Left ventricle myocardium superior (tissue), 1 donor: ENCODE results near the gene PLS3. TPM values are rescaled to one million over a fixed set of nuclear protein-coding genes. Genes with fewer than 3 reads are reported as not detected.
"Not testable (repeated sequence)": the region's sequence is repeated elsewhere in the genome, so short reads cannot be mapped to it uniquely, and the experiment has no call there.

Experiments
- ATAC-seq: fragments of 200-7000 bp; cut with Tn5 transposase; one replicate; pipeline ENCODE4 v1.9.1; 2020; ENCODE audit warnings: mild to moderate bottlenecking, moderate library complexity
- DNase-seq: peaks from one replicate; pipeline ENCODE4 v3.0.0-alpha.2; 2020
- intact Hi-C: fragments of 100-400 bp; cut with micrococcal nuclease; formaldehyde crosslinking; loops from one replicate; pipeline ENCODE4 v1.11.0; 2022
- long read RNA-seq: library from polyadenylated mRNA; unstranded; transcript quantifications from one replicate; pipeline ENCODE4 v2.0.0, GENCODE V29; 2021
- total RNA-seq: library from RNA; stranded (reverse); fragmentation: NEBNext Ultra II Directional; extraction: Animal tissue kit (Norgen Biotek cat#: 25700); gene quantifications from one replicate; pipeline ENCODE4 v1.2.1, GENCODE V29; 2021
- donor health status: DM: no; HTN: yes; CAD: no; lungs with severe emphysema.

PLS3 gene
- 40.8 TPM for total RNA-seq
- long read RNA-seq, transcript PLS3-202 (16 exons, 3,280 nt), result major isoform, 45 of 59 reads
- long read RNA-seq, transcript PLS3-209 (16 exons, 3,037 nt), result minor isoform, 8 of 59 reads
- long read RNA-seq, partial matches to known transcripts, result 0 of 59 reads
- long read RNA-seq, other reads (novel, unspliced or antisense), result 6 of 59 reads

GRCh38 chrX:115560978-115561604 is at the start of gene PLS3:
Gene PLS3 (plus strand): TSS chrX:115561174. CDS start chrX:115610251, 49,077 bp downstream.
- intact Hi-C loops, result no loop called here
- DNase-seq, result peak; percentile 90

GRCh38 chrX:115518113-115518512 is 42.9 kb upstream of the PLS3 start:
- ATAC-seq (no peak), DNase-seq (no peak)
- intact Hi-C loops, result no loop called here

More at GRCh38 chrX:115560978-115561604, at the start of gene PLS3:
- ATAC-seq, result peak; percentile 94

GRCh38 chrX:115521741-115522140 is 39.2 kb upstream of the PLS3 start:
- intact Hi-C loops, result no loop called here
- ATAC-seq (peak; percentile 53), DNase-seq (no peak)

GRCh38 chrX:115522952-115523351 is 38.0 kb upstream of the PLS3 start:
- intact Hi-C loops, result no loop called here
- ATAC-seq (no peak), DNase-seq (no peak)

- ATAC-seq (no peak), DNase-seq (no peak)
- intact Hi-C loops, result no loop called here
Observed at GRCh38 chrX:115525486-115525885, 35.5 kb upstream of the PLS3 start.

- DNase-seq (no peak), ATAC-seq (no peak)
- intact Hi-C loops, result no loop called here
Observed at GRCh38 chrX:115531818-115532403, 29.1 kb upstream of the PLS3 start.

GRCh38 chrX:115533485-115533884 is 27.5 kb upstream of the PLS3 start:
- intact Hi-C loops, result no loop called here
- ATAC-seq (no peak), DNase-seq (no peak)

- no peak for DNase-seq
- intact Hi-C loops, result no loop called here
- ATAC-seq, result no peak
Observed at GRCh38 chrX:115534383-115534782, 26.6 kb upstream of the PLS3 start.

- intact Hi-C loops, result no loop called here
- ATAC-seq, result no peak
- no peak for DNase-seq
Observed at GRCh38 chrX:115535421-115535820, 25.6 kb upstream of the PLS3 start.

GRCh38 chrX:115535844-115536243 is 25.1 kb upstream of the PLS3 start:
- intact Hi-C loops, result no loop called here
- DNase-seq (no peak), ATAC-seq (no peak)

- intact Hi-C loops, result no loop called here
- ATAC-seq (no peak), DNase-seq (no peak)
Observed at GRCh38 chrX:115539841-115540240, 21.1 kb upstream of the PLS3 start.

- ATAC-seq, DNase-seq, intact Hi-C loops: not testable (repeated sequence)
Observed at GRCh38 chrX:115541045-115541444, 19.9 kb upstream of the PLS3 start.

GRCh38 chrX:115547448-115547847 is 13.5 kb upstream of the PLS3 start:
- ATAC-seq, result no peak
- intact Hi-C loops, result no loop called here
- DNase-seq, result no peak

- ATAC-seq (no peak), DNase-seq (no peak)
- intact Hi-C loops, result no loop called here
Observed at GRCh38 chrX:115549008-115549407, 12.0 kb upstream of the PLS3 start.

GRCh38 chrX:115553171-115553570 is 7.8 kb upstream of the PLS3 start:
- ATAC-seq (no peak), DNase-seq (no peak)
- intact Hi-C loops, result no loop called here

- DNase-seq (no peak), ATAC-seq (no peak)
- intact Hi-C loops, result no loop called here
Observed at GRCh38 chrX:115559672-115560071, 1.3 kb upstream of the PLS3 start.

- ATAC-seq (no peak), DNase-seq (no peak)
- intact Hi-C loops, result no loop called here
Observed at GRCh38 chrX:115560211-115560977, 580 bp upstream of the PLS3 start.

GRCh38 chrX:115561605-115562479 is 868 bp downstream of the PLS3 start:
- peak; percentile 76 for ATAC-seq
- DNase-seq, result peak; percentile 62
- intact Hi-C loops, result no loop called here

GRCh38 chrX:115562480-115562847 is 1.5 kb downstream of the PLS3 start:
- no peak for DNase-seq
- ATAC-seq, result peak; percentile 2
- intact Hi-C loops, result no loop called here
